Kidney (tissue), 14 donors: ENCODE measurements around the gene LRR1. TPM values are rescaled to one million over a fixed set of nuclear protein-coding genes. Genes with fewer than 3 reads are reported as not detected.

ENCODE experiments used
- DNase-seq, 5 donors: peaks; one replicate each; pipeline ENCODE4 v3.0.0-alpha.2; 2013 to 2020
- FAIRE-seq: peaks from 2 replicates; lab custom pipeline; 2012; peaks lifted over from hg19 to GRCh38; lab: Jason Lieb, UNC
- H3K27ac ChIP-seq, 2 donors: one replicate each; pipeline ENCODE4 v1.7.0; 2013; ENCODE audit warnings: low read depth in 2 of 2, low read length in 2 of 2, inconsistent platforms in 1 of 2
- H3K27me3 ChIP-seq: one replicate; pipeline ENCODE4 v1.7.1; 2013; ENCODE audit warnings: low read length, inconsistent platforms; ENCODE audit not compliant: control insufficient read depth, insufficient read depth
- H3K36me3 ChIP-seq, 3 donors: one replicate each; pipeline versions ENCODE4 v1.7.0 to v1.7.1; 2013; ENCODE audit warnings: low read length in 3 of 3, control low read depth in 1 of 3, inconsistent platforms in 1 of 3; ENCODE audit not compliant: insufficient read depth in 3 of 3, control insufficient read depth in 2 of 3
- H3K4me1 ChIP-seq, 3 donors: one replicate each; pipeline versions ENCODE4 v1.7.0 to v1.7.1; 2013; ENCODE audit warnings: low read length in 3 of 3, inconsistent platforms in 1 of 3, low read depth in 1 of 3; ENCODE audit not compliant: control insufficient read depth in 2 of 3, insufficient read depth in 2 of 3
- H3K4me3 ChIP-seq, 3 donors: one replicate each; pipeline versions ENCODE4 v1.7.0 to v1.8.1; 2013; ENCODE audit warnings: low read length in 3 of 3, control low read depth in 1 of 3, inconsistent platforms in 1 of 3
- H3K9ac ChIP-seq, 3 donors: one replicate each; pipeline versions ENCODE4 v1.7.0 to v1.7.1; 2013; ENCODE audit warnings: low read length in 3 of 3, control low read depth in 1 of 3, inconsistent platforms in 1 of 3
- H3K9me3 ChIP-seq, 3 donors: one replicate each; pipeline versions ENCODE4 v1.7.0 to v1.7.1; 2013; ENCODE audit warnings: low read length in 3 of 3, control low read depth in 1 of 3, inconsistent platforms in 1 of 3; ENCODE audit not compliant: control insufficient read depth in 2 of 3, insufficient read depth in 1 of 3
- intact Hi-C: fragments of 100-400 bp; cut with DNase I; formaldehyde crosslinking; loops from one replicate; pipeline ENCODE4 v1.11.1; 2022
- polyA plus RNA-seq: library from polyadenylated mRNA; stranded (reverse); fragments of 350-450 nt; fragmentation: Illumina TruSeq; extraction: RNeasy Lipid Tissue Mini Kit (QIAGEN cat#74804); gene quantifications from one replicate; pipeline ENCODE4 v1.2.3, GENCODE V29; 2014; ENCODE audit warnings: low read depth, low replicate concordance; ENCODE audit not compliant: insufficient read depth
- total RNA-seq: library from RNA; stranded (reverse); fragmentation: NEBNext Ultra II Directional; extraction: Animal tissue kit (Norgen Biotek cat#: 25700); gene quantifications from one replicate; pipeline ENCODE4 v1.2.1, GENCODE V29; 2021
- TF ChIP-seq, protein P1 (sequence below): IDR thresholded peaks from 3 replicates; pipeline ENCODE4 v1.5.1; 2012; ENCODE audit warnings: mild to moderate bottlenecking, moderate library complexity, borderline replicate concordance; ENCODE audit not compliant: insufficient read depth; ENCODE audit errors: extremely low read depth
- donor health status: control.
- donor health status: control.
- donor health status: control.
- donor health status: control.
- donor health status: control.
- donor health status: DM: yes; HTN: yes; CAD: no.
- donor health status: Normal renal cell carcinoma (clear cell type).

LRR1 gene
- total and polyA plus RNA-seq, 2 donors from 2014 or later = 6.6 to 7.7 TPM

DNA sequence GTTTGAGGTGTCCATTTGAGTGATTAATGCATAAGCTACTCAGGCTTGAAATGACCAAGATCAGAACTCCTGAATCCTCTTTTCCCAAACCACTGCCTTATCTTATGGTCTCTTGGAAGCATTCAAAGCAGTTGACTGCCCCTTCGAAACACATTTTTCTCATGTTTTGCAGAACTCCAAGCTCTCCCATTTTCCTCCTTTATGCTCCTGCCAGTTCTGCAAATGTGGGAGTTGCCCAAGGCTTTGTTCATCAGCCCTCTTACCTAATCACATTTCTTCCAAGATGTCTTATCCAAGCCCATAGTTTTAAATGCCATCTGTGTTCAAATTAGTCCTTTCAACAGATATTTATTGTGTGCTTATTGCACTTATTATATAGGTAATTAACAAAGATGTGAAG is 38.1 kb downstream of the LRR1 start:
- TF ChIP-seq, protein P1, sequence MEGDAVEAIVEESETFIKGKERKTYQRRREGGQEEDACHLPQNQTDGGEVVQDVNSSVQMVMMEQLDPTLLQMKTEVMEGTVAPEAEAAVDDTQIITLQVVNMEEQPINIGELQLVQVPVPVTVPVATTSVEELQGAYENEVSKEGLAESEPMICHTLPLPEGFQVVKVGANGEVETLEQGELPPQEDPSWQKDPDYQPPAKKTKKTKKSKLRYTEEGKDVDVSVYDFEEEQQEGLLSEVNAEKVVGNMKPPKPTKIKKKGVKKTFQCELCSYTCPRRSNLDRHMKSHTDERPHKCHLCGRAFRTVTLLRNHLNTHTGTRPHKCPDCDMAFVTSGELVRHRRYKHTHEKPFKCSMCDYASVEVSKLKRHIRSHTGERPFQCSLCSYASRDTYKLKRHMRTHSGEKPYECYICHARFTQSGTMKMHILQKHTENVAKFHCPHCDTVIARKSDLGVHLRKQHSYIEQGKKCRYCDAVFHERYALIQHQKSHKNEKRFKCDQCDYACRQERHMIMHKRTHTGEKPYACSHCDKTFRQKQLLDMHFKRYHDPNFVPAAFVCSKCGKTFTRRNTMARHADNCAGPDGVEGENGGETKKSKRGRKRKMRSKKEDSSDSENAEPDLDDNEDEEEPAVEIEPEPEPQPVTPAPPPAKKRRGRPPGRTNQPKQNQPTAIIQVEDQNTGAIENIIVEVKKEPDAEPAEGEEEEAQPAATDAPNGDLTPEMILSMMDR = no peak
- Histone ChIP-seq H3K4me1 (peaks cover 0 to 29% (median 13%) of the 10 kb centered on the region in 3 donors), H3K36me3 (peaks cover 0 to 2% (median 0%) of the 10 kb centered on the region in 3 donors), H3K27me3 (no peaks in the 10 kb centered on the region), H3K9me3 (no peaks in the 10 kb centered on the region), H3K9ac (no peak overlapping the region), H3K4me3 (no peak overlapping the region), H3K27ac (no peak overlapping the region)
- intact Hi-C loops = no loop called here
- FAIRE-seq (no peak), DNase-seq (no peak)

DNA sequence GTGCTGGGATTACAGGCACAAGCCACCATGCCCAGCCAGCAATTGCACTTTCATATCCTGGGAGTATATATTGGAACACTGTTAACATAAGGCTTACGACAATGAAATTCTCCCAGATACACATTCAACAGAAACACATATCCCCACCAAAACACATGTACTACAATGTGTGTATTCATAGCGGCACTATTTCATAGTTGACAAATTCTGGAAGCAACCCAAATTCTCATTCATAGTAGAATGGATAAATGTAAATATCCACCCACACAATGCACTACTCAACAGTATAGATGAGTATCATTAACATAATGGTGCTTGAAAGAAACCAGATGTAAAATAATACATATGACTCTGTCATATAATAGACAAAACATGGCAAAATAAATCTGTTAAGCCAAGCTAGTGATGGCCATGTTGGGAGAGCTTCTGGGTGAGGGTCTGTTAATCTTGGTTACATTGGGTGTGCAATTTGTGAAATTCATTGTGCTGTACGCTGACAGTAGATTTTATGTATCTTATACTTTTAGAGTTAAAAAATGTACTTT is 38.9 kb downstream of the LRR1 start:
- Histone ChIP-seq H3K27me3 (no peaks in the 10 kb centered on the region), H3K9ac (no peak overlapping the region), H3K4me1 (peaks cover 0 to 33% (median 17%) of the 10 kb centered on the region in 3 donors), H3K36me3 (peaks cover 0 to 2% (median 0%) of the 10 kb centered on the region in 3 donors), H3K9me3 (no peaks in the 10 kb centered on the region), H3K27ac (no peak overlapping the region), H3K4me3 (no peak overlapping the region)
- TF ChIP-seq, protein P1 = no peak
- FAIRE-seq (no peak), DNase-seq (no peak)
- intact Hi-C loops = no loop called here

DNA sequence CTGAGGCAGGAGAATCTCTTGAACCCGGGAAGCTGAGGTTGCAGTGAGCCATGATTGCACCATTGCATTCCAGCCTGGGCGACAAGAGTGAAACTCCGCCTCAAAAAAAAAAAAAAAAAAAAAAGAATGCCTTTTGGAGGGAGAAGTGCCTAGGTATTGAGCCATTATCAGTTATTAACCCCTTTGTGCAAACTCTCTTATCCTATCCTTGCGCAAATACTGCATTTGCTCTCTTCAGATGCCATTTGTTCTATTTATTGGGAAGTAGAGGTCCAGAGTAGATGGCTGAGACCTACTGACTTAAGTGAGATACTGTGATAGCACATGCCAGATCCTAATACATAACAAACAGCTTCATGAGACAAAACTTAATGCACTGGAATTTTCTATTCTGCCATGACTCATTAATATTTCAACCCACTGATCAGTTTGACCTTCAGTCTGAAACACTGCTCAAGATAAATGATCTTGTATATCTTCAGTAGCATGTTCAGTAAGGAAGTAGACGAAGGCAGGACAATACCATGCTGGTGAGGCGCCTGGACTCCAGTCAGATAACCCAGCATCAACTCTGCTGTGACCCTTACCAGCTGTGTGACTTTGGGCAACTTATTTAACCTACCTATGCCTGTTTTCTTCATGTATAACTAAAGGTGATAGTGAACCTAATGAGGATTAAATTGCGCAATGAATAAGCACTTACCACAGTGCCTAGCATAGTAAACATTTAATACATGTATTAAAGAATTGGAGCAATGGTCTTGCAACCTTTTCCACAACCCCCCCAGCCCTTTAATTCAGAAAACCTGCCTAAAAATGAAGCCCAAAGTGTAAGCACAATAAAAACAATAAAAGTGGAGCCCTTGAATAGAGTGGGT is 42.0 kb downstream of the LRR1 start:
- intact Hi-C loops = no loop called here
- Histone ChIP-seq H3K9ac (no peak overlapping the region), H3K27me3 (no peaks in the 10 kb centered on the region), H3K4me3 (no peak overlapping the region), H3K27ac (peak overlapping the region; percentile 32 to 60), H3K36me3 (peaks cover 0 to 2% (median 0%) of the 10 kb centered on the region in 3 donors), H3K4me1 (peaks cover 0 to 33% (median 15%) of the 10 kb centered on the region in 3 donors), H3K9me3 (no peaks in the 10 kb centered on the region)
- TF ChIP-seq, protein P1 = no peak
- no peak for DNase-seq
- no peak for FAIRE-seq
